Tibial artery (tissue), 4 donors: ENCODE measurements around the gene GET4.

Source experiments
- DNase-seq, 2 donors: peaks; one replicate each; pipeline ENCODE4 v3.0.0-alpha.2; 2019
- H3K27ac ChIP-seq, 2 donors: fragments of 200-600 bp; sonication (generic) in 1 of 2; 1 replicate in 1 of 2; 2 replicates in 1 of 2; pipeline ENCODE4 v1.5.1; 2018 to 2019; ENCODE audit warnings: mild to moderate bottlenecking in 1 of 2
- H3K27me3 ChIP-seq, 2 donors: fragments of 200-600 bp; sonication (generic) in 1 of 2; one replicate each; pipeline versions ENCODE4 v1.5.1 to v1.6.0; 2016 to 2019
- H3K36me3 ChIP-seq, 3 donors: fragments of 200-600 bp; sonication (generic) in 2 of 3; one replicate each; pipeline ENCODE4 v1.5.1; 2016 to 2019; ENCODE audit warnings: mild to moderate bottlenecking in 2 of 3
- H3K4me1 ChIP-seq, 4 donors: fragments of 200-600 bp; sonication (generic) in 2 of 4; 1 replicate in 3 of 4; 2 replicates in 1 of 4; pipeline ENCODE4 v1.5.1; 2016 to 2019
- H3K4me3 ChIP-seq, 2 donors: fragments of 200-600 bp; sonication (generic) in 1 of 2; 1 replicate in 1 of 2; 2 replicates in 1 of 2; pipeline ENCODE4 v1.5.1; 2018 to 2019; ENCODE audit warnings: mild to moderate bottlenecking in 2 of 2
- H3K9me3 ChIP-seq, 3 donors: fragments of 200-600 bp; sonication (generic) in 1 of 3; one replicate each; pipeline ENCODE4 v1.5.1; 2016 to 2019
- CTCF ChIP-seq, 2 experiments: fragments of 200-600 bp in 1 of 2; fragments of 450-650 bp in 1 of 2; IDR thresholded peaks; one replicate each; pipeline ENCODE4 v1.5.1; 2017 to 2019; ENCODE audit warnings: antibody characterized with exemption in 2 of 2, mild to moderate bottlenecking in 1 of 2, moderate library complexity in 1 of 2
- intact Hi-C: fragments of 100-400 bp; cut with DNase I; formaldehyde crosslinking; loops from one replicate; pipeline ENCODE4 v1.15.0; 2023; ENCODE audit warnings: low total_unique reads

Gene GET4

GRCh38 chr7:916291-916941 is 40.1 kb downstream of the GET4 start:
- intact Hi-C loops: no loop called here
- H3K27me3 ChIP-seq: no peaks in the 10 kb centered on the region
- H3K4me3 ChIP-seq: no peak overlapping the region
- DNase-seq: peak in 1 of 2 donors; percentile 64
- peaks cover 0 to 12% (median 0%) of the 10 kb centered on the region in 4 donors for H3K4me1 ChIP-seq
- H3K9me3 ChIP-seq: no peaks in the 10 kb centered on the region
- TF ChIP-seq CTCF (IDR thresholded peaks at IDR 0.05): no peak
- no peak overlapping the region for H3K27ac ChIP-seq
- H3K36me3 ChIP-seq: no peaks in the 10 kb centered on the region

GRCh38 chr7:917255-918117 is 41.1 kb downstream of the GET4 start:
- H3K9me3 ChIP-seq: no peaks in the 10 kb centered on the region
- peak in 1 of 2 donors; percentile 43 for DNase-seq
- intact Hi-C loops: no loop called here
- H3K4me3 ChIP-seq: no peak overlapping the region
- H3K27ac ChIP-seq: no peak overlapping the region
- TF ChIP-seq CTCF (IDR thresholded peaks at IDR 0.05): no peak
- no peaks in the 10 kb centered on the region for H3K27me3 ChIP-seq
- H3K4me1 ChIP-seq: peaks cover 0 to 12% (median 0%) of the 10 kb centered on the region in 4 donors
- H3K36me3 ChIP-seq: no peaks in the 10 kb centered on the region

GRCh38 chr7:918118-918425 is 41.7 kb downstream of the GET4 start:
- intact Hi-C loops: no loop called here
- Histone ChIP-seq H3K27ac (no peak overlapping the region), H3K9me3 (no peaks in the 10 kb centered on the region), H3K4me3 (no peak overlapping the region), H3K27me3 (no peaks in the 10 kb centered on the region), H3K36me3 (no peaks in the 10 kb centered on the region), H3K4me1 (peaks cover 0 to 12% (median 0%) of the 10 kb centered on the region in 4 donors)
- TF ChIP-seq CTCF (IDR thresholded peaks at IDR 0.05): no peak
- peak; percentile 11 to 41 for DNase-seq

- intact Hi-C loops: no loop called here
- Histone ChIP-seq H3K9me3 (no peaks in the 10 kb centered on the region), H3K4me3 (no peak overlapping the region), H3K4me1 (peaks cover 0 to 12% (median 0%) of the 10 kb centered on the region in 4 donors), H3K27me3 (no peaks in the 10 kb centered on the region), H3K36me3 (no peaks in the 10 kb centered on the region), H3K27ac (no peak overlapping the region)
- DNase-seq: peak; percentile 12 to 58
- TF ChIP-seq CTCF (IDR thresholded peaks at IDR 0.05): no peak
Measured at GRCh38 chr7:918441-919113, 42.2 kb downstream of the GET4 start.

GRCh38 chr7:919114-919442 is 42.7 kb downstream of the GET4 start:
- TF ChIP-seq CTCF (IDR thresholded peaks at IDR 0.05): no peak
- H3K36me3 ChIP-seq: no peaks in the 10 kb centered on the region
- H3K9me3 ChIP-seq: no peaks in the 10 kb centered on the region
- no peak overlapping the region for H3K4me3 ChIP-seq
- DNase-seq: peak; percentile 19 to 53
- intact Hi-C loops: no loop called here
- no peak overlapping the region for H3K27ac ChIP-seq
- peaks cover 0 to 11% (median 0%) of the 10 kb centered on the region in 4 donors for H3K4me1 ChIP-seq
- H3K27me3 ChIP-seq: no peaks in the 10 kb centered on the region
